Left renal pelvis (tissue), 4 donors: Measurements from ENCODE around the gene FGF6. TPM values are rescaled to one million over a fixed set of nuclear protein-coding genes. Genes with fewer than 3 reads are reported as not detected.
"Not testable (repeated sequence)": the region's sequence is repeated elsewhere in the genome, so short reads cannot be mapped to it uniquely, and the experiment has no call there.

Source experiments
- DNase-seq, 4 donors: peaks; one replicate each; pipeline ENCODE4 v3.0.0-alpha.2; 2013; ENCODE audit warnings: low read depth in 4 of 4, low spot score in 3 of 4
- polyA plus RNA-seq, 4 donors: library from polyadenylated mRNA; unstranded; fragments of 120-200 nt; gene quantifications; one replicate each; pipeline ENCODE4 v1.2.1, GENCODE V29; 2013; ENCODE audit not compliant: insufficient read length in 4 of 4

The FGF6 gene
- not detected for polyA plus RNA-seq

- DNase-seq: no peak
Observed at GRCh38 chr12:4445156-4446101, at the start of gene FGF6. Gene FGF6 (minus strand): TSS chr12:4445815. CDS start chr12:4445570, 245 bp downstream.

DNA sequence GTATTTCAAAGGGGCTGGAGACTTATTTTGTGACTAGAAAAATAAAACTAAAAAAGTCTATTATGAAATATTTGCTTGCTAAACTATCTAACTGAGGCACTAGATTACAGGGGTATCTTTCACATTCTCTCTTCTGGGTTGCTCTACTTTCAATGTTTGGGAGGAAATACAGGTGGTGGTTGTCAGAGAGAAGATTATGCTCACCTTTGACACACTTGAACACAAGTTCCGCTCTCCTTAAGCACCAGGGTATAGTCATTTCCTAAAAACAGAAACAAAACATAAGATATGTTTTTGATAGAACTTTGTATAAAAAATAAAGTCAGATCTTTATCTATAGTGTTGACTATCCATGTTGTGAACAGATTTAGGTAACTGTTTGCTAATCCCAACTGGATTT lies 45.4 kb upstream of the FGF6 start:
- no peak for DNase-seq

DNA sequence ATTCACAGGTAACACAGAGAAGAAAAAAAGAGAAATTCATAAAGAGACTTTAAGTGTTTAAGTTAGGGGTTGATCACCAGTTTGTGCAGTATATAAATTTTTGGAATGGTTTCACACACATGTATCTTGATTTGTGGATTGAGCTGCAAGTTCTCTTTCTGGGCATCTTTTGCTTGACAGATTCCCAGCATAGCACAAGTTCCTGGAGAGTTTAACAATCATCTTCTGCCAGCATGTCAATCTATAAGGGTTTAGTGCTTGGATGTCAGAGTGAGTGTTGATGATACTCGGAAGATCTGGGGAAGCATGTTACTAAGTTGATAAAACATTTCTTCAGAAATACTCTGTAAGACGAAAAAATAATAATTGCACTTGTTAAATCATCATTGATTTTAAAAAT lies 43.9 kb upstream of the FGF6 start:
- no peak for DNase-seq

DNA sequence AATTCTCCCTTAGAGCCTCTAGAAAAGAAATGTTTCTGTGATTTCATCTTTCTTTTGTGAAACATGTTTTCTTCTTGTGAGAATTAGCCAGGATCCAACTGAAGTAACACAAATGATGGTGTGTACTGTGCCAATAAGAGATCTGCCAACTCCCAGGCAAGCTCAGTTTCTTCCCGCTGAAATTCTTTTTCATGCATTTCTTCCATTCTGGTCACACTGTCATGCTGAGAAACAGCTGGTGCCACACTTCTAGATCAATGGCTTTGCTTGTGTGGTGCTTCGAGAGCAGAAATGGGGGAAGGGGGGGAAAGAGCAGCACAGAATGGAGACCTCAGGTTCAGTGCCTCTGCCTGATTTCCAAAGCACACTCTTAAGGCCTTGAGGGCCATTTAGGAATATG lies 41.4 kb upstream of the FGF6 start:
- DNase-seq: no peak

- DNase-seq: no peak
Observed at GRCh38 chr12:4486049-4486699, 40.6 kb upstream of the FGF6 start.

DNA sequence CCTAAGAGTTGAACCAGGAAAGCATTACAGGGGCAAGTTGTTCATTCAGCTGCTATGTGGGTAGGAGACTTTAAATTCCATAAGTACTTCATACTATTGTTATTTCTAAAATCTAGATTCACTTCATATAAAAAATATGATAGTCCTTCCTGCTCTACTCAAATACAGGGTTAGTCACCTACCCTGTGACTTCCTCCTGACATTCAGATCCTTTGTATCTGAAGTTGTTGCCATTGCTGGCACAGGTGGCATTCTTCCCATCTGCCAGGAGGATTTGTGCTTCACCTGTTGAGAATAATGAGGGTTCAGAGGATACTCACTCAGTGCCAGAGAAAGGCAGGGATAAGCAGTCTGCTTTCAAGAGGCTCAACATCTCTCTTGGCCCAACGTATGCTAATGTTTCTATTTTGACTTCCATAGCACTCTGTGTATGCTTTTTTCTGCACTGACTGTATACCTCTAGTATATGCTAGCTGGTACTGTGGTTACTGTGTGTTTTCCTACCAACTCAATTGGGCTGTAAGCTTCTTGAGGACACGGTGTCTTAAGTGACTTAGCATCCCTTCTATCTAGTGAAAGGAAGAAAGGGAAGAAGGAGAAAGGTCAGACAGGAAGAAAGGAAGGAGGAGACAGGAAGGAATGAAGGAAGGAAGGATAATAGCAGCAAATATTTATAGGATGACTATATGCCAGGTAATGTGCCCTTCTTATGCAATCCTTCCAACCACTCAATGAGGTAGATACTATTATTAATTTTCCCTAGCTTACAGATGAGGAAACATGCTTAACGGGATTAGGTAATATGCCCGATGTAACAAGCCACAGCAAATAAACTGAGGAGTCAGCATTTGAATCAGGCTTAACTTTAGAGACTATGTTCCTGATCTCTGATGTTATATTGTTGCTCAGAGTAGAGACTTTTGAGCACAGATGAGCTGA lies 38.5 kb upstream of the FGF6 start:
- DNase-seq: no peak

- DNase-seq: no peak
Observed at GRCh38 chr12:4482936-4483335, 37.3 kb upstream of the FGF6 start.

- no peak for DNase-seq
Observed at GRCh38 chr12:4478933-4479332, 33.3 kb upstream of the FGF6 start.

DNA sequence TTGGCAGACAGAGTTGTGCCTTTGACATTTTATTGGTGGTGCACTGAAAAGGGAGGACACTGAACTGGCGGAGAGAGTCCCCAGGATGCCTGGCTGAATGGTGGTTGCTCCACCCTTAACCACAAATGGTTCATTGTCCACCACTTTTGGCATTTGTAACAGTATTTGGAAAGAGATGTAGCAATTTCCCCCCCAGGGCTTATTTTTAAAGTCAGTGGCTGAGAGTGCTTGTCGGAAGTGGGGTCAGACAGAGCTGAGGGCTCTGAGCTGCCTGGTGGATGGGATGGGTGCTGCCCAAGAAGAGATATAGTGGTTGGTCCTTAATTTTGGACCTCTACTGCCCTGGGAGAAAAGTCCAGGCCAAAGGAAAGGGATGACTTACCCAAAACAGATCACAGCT lies 31.5 kb upstream of the FGF6 start:
- DNase-seq: no peak

DNA sequence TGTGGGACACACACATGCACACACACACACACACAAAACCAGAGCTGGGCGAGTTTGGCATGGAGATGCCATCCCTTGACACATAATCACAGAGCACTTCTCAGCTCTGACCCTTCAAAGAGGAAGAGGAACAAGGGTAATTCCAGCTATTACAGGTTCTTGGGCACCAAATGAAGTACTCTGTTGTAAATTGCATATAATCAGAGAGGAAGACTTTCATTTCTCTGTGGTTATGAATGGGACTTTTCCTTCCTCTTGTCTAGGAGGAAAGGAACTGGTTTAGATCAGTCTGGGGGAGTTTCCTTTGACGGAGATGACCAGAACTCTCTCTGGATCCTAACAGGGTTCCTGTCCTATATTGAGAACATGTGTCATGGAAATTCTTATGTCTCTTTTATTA lies 26.4 kb upstream of the FGF6 start:
- DNase-seq: no peak

DNA sequence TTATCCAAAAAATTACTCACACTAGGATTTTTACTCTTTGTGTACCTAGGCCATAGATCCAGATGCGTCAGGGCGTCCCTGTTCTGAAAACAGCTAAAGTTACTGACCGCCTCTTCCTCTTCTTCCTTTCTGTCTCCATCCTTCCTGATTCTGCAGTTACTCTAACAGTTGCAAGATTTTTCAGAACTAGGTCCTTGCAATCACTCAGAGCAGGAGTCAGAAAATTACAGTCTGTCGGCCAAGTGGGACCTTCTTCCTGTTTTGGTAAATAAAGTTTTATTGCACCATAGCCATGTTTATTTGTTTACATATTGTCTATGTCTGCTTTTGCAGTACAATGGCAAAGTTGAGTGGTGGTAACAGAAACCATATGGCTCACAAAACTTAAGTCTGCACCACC lies 25.6 kb upstream of the FGF6 start:
- no peak for DNase-seq

GRCh38 chr12:4468994-4469393 lies 23.4 kb upstream of the FGF6 start:
- DNase-seq: no peak

DNA sequence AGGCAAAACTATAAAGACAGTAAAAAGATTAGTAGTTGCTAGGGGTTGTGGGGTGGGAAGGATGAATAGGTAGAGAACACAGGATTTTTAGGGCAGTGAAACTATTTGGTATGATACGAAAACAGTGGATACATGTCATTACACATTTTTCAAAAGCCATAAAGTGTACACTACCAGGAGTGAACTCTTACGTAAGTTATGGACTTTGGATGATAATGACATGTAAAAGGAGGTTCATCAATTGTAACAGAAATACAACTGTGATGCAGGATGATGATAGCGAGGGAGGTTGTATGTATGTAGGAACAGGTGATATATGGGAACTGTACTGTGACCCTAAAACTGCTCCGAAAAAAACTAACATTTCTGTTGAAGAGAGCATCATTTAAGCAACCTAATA lies 15.1 kb upstream of the FGF6 start:
- no peak for DNase-seq

- DNase-seq: not testable (repeated sequence)
Observed at GRCh38 chr12:4455849-4456248, 10.2 kb upstream of the FGF6 start.

GRCh38 chr12:4454315-4454860 lies 8.8 kb upstream of the FGF6 start:
- DNase-seq: no peak

DNA sequence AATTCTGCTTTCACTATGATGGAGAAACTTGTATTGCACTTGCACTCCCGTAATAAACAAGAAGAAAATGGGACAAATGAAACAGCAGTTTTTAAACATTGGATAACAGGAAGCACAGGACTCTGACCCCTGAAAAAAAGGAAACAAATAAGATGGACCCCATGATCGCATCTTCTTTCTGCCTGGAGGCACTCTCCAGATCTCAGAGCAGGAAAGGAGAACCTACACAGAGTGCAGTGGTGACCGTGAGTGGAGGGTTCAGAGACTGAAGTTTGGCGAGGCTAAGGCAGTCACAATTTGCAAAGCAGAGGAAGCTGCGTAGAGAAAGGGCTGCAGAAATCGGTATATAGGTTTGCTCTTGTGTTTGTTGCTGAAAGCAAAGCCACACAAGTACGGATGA lies 6.1 kb upstream of the FGF6 start:
- no peak for DNase-seq

- DNase-seq: no peak
Observed at GRCh38 chr12:4450551-4451112, 5.0 kb upstream of the FGF6 start.

DNA sequence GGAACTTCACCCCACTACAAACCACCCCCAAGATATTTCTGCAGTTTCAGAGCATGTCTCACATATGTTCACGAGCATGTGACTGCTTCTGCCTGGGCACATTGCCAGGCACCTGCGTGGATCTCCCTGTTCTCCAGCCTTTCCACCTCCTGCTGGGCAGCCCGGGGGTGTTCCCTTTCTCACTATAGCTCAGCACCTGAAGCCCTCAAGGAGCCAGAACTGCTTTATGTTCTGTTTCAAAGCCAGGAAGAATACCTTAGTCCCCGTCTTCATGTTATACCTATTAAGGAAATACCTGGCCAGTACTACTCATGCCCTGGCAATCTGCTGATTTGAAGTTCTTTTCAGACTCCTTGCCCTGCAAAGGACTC lies 4.2 kb upstream of the FGF6 start:
- DNase-seq: no peak

DNA sequence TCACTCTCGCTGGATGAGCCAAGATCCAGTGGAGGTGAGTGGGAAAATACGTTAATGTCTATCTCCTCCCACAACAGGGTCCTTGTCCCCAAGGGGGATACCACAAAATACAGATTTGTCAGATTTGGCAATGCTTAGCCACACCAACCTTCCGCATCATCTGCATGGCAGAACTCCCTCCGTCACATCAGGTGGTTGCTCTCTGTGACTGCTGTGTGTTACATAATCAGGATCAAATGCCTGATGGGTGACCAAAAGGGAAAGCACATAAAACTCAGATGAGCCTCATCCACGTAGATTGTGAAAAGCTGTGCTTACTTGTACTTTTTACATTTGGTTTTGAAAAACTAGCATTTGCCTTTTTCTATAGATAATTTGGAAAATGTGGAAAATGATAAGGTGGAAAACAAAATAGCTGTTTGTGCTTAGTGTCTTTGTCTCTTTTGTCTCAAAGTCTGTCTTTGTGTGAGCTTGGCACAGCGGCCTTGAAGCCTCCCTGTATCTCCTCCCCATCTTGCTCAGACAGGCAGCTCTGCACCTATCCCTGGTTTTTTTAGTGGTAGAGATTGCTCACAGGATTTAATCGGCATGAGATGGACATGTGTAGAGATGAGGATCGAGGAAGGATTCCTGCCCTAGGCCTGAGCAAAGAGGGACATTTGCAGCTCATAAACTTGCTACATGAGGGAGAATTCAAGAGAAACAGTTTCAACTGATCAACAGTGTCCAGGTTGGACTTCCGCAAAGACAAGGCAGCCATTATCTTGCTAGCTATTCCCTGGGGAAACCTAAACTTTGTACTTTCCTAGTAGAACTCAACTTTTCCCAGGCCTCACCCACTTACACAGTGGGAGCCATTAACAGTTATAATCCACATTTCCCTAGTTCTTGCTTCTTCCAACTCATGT lies 3.6 kb upstream of the FGF6 start:
- DNase-seq: no peak
